Sciatic nerve (tissue), 2 donors: ENCODE measurements around the gene HIRA. TPM values are rescaled to one million over a fixed set of nuclear protein-coding genes. Genes with fewer than 3 reads are reported as not detected.

Experiments
- ATAC-seq: fragments of 200-7000 bp; cut with Tn5 transposase; one replicate; pipeline ENCODE4 v1.9.1; 2020; ENCODE audit warnings: mild to moderate bottlenecking, moderate library complexity
- DNase-seq: peaks from one replicate; pipeline ENCODE4 v3.0.0-alpha.2; 2020; ENCODE audit warnings: low spot score
- intact Hi-C: fragments of 100-400 bp; cut with DNase I; formaldehyde crosslinking; loops from one replicate; pipeline ENCODE4 v1.14.2; 2022
- total RNA-seq: library from RNA; stranded (reverse); fragmentation: NEBNext Ultra II Directional; extraction: Animal tissue kit (Norgen Biotek cat#: 25700); gene quantifications from one replicate; pipeline ENCODE4 v1.2.1, GENCODE V29; 2021
- donor health status: DM: no; HTN: no; CAD: no.
- donor health status: DM: no; HTN: no; CAD: no.

The HIRA gene
- total RNA-seq = 26.2 TPM

- DNase-seq (peak; percentile 89), ATAC-seq (peak; percentile 55)
- intact Hi-C loops = no loop called here
Measured at GRCh38 chr22:19431649-19432132, at the start of gene HIRA. TSS of gene HIRA (minus strand) at chr22:19431733. CDS start at chr22:19431476, 257 bp downstream.

- no peak for DNase-seq
- no peak for ATAC-seq
- intact Hi-C loops = no loop called here
Measured at GRCh38 chr22:19480789-19481188, 49.3 kb upstream of the HIRA start.

- DNase-seq (no peak), ATAC-seq (no peak)
- intact Hi-C loops = no loop called here
Measured at GRCh38 chr22:19480173-19480568, 48.6 kb upstream of the HIRA start.

- intact Hi-C loops = no loop called here
- ATAC-seq (peak; percentile 99), DNase-seq (peak; percentile 96)
Measured at GRCh38 chr22:19479355-19480172, 48.0 kb upstream of the HIRA start, which contains the start of gene CDC45. TSS of gene CDC45 (plus strand) at chr22:19479920. CDS start at chr22:19479969, 49 bp downstream.

- intact Hi-C loops = no loop called here
- DNase-seq (peak; percentile 87), ATAC-seq (peak; percentile 82)
Measured at GRCh38 chr22:19478901-19479354, 47.4 kb upstream of the HIRA start, which contains the start of gene UFD1. TSS of gene UFD1 (minus strand) at chr22:19479193. CDS start at chr22:19479085, 108 bp downstream.

GRCh38 chr22:19478045-19478900 is 46.7 kb upstream of the HIRA start:
- no peak for DNase-seq
- intact Hi-C loops = no loop called here
- no peak for ATAC-seq

- ATAC-seq (no peak), DNase-seq (no peak)
- intact Hi-C loops = no loop called here
Measured at GRCh38 chr22:19477321-19478044, 46.0 kb upstream of the HIRA start.

GRCh38 chr22:19476023-19476422 is 44.5 kb upstream of the HIRA start:
- intact Hi-C loops = no loop called here
- ATAC-seq (no peak), DNase-seq (no peak)

- intact Hi-C loops = no loop called here
- ATAC-seq (no peak), DNase-seq (no peak)
Measured at GRCh38 chr22:19473578-19473977, 42.0 kb upstream of the HIRA start.

GRCh38 chr22:19472233-19472632 is 40.7 kb upstream of the HIRA start:
- intact Hi-C loops = no loop called here
- no peak for ATAC-seq
- DNase-seq = no peak

GRCh38 chr22:19471572-19471971 is 40.0 kb upstream of the HIRA start:
- intact Hi-C loops = no loop called here
- DNase-seq (no peak), ATAC-seq (no peak)

GRCh38 chr22:19470010-19470409 is 38.5 kb upstream of the HIRA start:
- intact Hi-C loops = no loop called here
- no peak for ATAC-seq
- DNase-seq = no peak

- intact Hi-C loops = no loop called here
- DNase-seq (no peak), ATAC-seq (no peak)
Measured at GRCh38 chr22:19469421-19469820, 37.9 kb upstream of the HIRA start.

- DNase-seq (no peak), ATAC-seq (no peak)
- intact Hi-C loops = no loop called here
Measured at GRCh38 chr22:19467912-19468311, 36.4 kb upstream of the HIRA start.

GRCh38 chr22:19466848-19467752 is 35.6 kb upstream of the HIRA start:
- intact Hi-C loops = no loop called here
- ATAC-seq (no peak), DNase-seq (no peak)

- ATAC-seq (no peak), DNase-seq (no peak)
- intact Hi-C loops = no loop called here
Measured at GRCh38 chr22:19466126-19466716, 34.7 kb upstream of the HIRA start.

GRCh38 chr22:19464975-19465374 is 33.4 kb upstream of the HIRA start:
- DNase-seq (no peak), ATAC-seq (no peak)
- intact Hi-C loops = no loop called here

GRCh38 chr22:19464546-19464945 is 33.0 kb upstream of the HIRA start:
- ATAC-seq = no peak
- no peak for DNase-seq
- intact Hi-C loops = no loop called here
